Measurements from ENCODE around the gene DENND6A. TPM values are rescaled to one million over a fixed set of nuclear protein-coding genes. Genes with fewer than 3 reads are reported as not detected.

The DENND6A gene
- total and polyA plus RNA-seq, 2 of the 13 experiments (the other 11 are each of a cell fraction or from before 2014, with no cell fraction given) = 9.4 to 11.1 TPM

DNA sequence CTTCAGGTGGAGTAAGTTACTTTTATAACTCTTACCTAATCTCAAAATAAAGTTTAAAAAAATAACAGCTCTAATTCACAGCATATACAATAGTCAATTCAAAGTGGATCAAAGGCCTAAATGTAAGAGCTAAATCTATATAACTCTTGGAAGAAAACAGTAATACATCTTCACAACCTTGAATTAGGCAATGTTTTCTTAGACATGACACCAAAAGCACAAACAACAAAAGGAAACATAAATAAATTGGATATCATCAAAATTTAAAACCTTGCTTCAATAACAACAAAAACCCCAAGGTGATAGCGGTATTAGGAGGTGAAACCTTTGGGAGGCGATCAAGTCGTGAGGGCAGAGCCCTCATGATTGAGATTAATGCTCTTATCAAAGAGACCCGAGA is 12.8 kb downstream of the DENND6A start:
- BruUV-seq (replicated peaks) = no TSS peak
- POLR2A ChIA-PET = interaction anchor here (1.4 kb wide), 1 partner anchor 13 kb away, joined by 4 read pairs; the partner anchor contains the start of gene DENND6A
- no peak for TF ChIP-seq ZNF792 (CRISPR knock-in tag; IDR thresholded peaks at IDR 0.05)
- TF ChIP-seq DR1 (CRISPR knock-in tag; IDR thresholded peaks at IDR 0.05) = no peak
- TF ChIP-seq MTF2 (CRISPR knock-in tag; IDR thresholded peaks at IDR 0.05; ENCODE audit: borderline replicate concordance) = no peak
- TF ChIP-seq CEBPB (IDR thresholded peaks at IDR 0.05; ENCODE audit: borderline replicate concordance, low read depth, low read length) = peak; percentile 77
- no peak for TF ChIP-seq CCDC6 (CRISPR knock-in tag; IDR thresholded peaks at IDR 0.05)
- TF ChIP-seq, protein P1, sequence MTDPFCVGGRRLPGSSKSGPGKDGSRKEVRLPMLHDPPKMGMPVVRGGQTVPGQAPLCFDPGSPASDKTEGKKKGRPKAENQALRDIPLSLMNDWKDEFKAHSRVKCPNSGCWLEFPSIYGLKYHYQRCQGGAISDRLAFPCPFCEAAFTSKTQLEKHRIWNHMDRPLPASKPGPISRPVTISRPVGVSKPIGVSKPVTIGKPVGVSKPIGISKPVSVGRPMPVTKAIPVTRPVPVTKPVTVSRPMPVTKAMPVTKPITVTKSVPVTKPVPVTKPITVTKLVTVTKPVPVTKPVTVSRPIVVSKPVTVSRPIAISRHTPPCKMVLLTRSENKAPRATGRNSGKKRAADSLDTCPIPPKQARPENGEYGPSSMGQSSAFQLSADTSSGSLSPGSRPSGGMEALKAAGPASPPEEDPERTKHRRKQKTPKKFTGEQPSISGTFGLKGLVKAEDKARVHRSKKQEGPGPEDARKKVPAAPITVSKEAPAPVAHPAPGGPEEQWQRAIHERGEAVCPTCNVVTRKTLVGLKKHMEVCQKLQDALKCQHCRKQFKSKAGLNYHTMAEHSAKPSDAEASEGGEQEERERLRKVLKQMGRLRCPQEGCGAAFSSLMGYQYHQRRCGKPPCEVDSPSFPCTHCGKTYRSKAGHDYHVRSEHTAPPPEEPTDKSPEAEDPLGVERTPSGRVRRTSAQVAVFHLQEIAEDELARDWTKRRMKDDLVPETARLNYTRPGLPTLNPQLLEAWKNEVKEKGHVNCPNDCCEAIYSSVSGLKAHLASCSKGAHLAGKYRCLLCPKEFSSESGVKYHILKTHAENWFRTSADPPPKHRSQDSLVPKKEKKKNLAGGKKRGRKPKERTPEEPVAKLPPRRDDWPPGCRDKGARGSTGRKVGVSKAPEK (CRISPR knock-in tag; IDR thresholded peaks at IDR 0.05; ENCODE audit: borderline replicate concordance) = no peak

DNA sequence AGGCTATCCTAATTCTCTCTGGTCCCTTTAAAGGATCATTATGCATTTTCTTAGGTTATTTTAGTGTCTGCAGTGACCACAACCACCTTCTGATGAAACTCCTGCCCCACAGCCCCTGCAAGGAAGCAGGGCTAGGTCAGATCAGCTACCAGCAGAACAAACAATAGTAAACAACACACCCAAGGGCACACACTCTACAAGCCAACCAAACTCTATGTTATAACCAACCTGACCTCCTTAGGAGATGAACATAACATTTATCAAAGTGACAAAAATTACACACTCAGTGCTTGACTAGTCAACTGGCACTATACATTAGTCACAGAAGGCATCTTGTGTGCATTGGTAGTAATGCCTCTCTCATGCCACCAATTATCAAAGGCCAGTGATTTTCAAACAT is 17.3 kb downstream of the DENND6A start:
- Histone ChIP-seq H3K27ac (ENCODE audit: extremely low read length, insufficient read depth, low read length) (no peak overlapping the region), H3K79me2 (ENCODE audit: insufficient read depth, low read length) (peaks cover 7% of the 10 kb centered on the region), H3K9me3 (ENCODE audit: low read length) (no peaks in the 10 kb centered on the region), H3K4me2 (ENCODE audit: low read depth, low read length) (no peak overlapping the region), H3K4me3 (replicated peaks in 1 of 3; ENCODE audit: insufficient read depth in 1 of 3, low read depth in 2 of 3, low read length in 3 of 3) (no peak overlapping the region), H3K4me1 (ENCODE audit: insufficient read depth, low read length) (peaks cover 7% of the 10 kb centered on the region; the same call in 1 of the 2 replicates), H4K20me1 (ENCODE audit: insufficient read depth, low read length) (no peaks in the 10 kb centered on the region), H2AFZ (ENCODE audit: low read length) (no peak overlapping the region), H3K9ac (ENCODE audit: insufficient read depth, low read depth, low read length) (no peak overlapping the region), H3K36me3 (replicated peaks in 1 of 2; ENCODE audit: control insufficient read depth in 1 of 2, insufficient read depth in 2 of 2, low read length in 2 of 2) (peaks cover 2 to 5% of the 10 kb centered on the region in 2 experiments; a peak in 4 of 5 replicates), H3K27me3 (ENCODE audit: control insufficient read depth in 1 of 2, insufficient read depth in 2 of 2, low read length in 2 of 2) (no peaks in the 10 kb centered on the region)
- ChIA-PET CTCF (ENCODE audit: low intra/inter-chr PET ratio, low total read pairs) (no interaction called here), POLR2A (no interaction called here)
- BruUV-seq (replicated peaks) = no TSS peak
- no peak for FAIRE-seq
- intact Hi-C loops (cut with micrococcal nuclease; ENCODE audit: unreplicated experiment) = no loop called here
- no peak for DNase-seq (ENCODE audit: low spot score)
- in situ Hi-C loops (cut with HindIII; ENCODE audit: extremely low pct_ligation_motif_present, low pct_unique_long_range_greater_than_20kb) = no loop called here
- peak; percentile 31; the same call in 1 of the 3 replicates for ATAC-seq
- TF ChIP-seq ZNF333 (CRISPR knock-in tag; IDR thresholded peaks at IDR 0.05; ENCODE audit: borderline replicate concordance) (no peak), ZNF296 (CRISPR knock-in tag; conservative IDR thresholded peaks at IDR 0.05) (no peak), TEAD2 (CRISPR knock-in tag; IDR thresholded peaks at IDR 0.05) (no peak), FOXK1 (CRISPR knock-in tag; IDR thresholded peaks at IDR 0.05; ENCODE audit: borderline replicate concordance, low read depth) (no peak), ZFP36L1 (CRISPR knock-in tag; IDR thresholded peaks at IDR 0.05) (no peak), ZNF782 (CRISPR knock-in tag; IDR thresholded peaks at IDR 0.05; ENCODE audit: borderline replicate concordance) (no peak)
- TF ChIP-seq, protein P2, sequence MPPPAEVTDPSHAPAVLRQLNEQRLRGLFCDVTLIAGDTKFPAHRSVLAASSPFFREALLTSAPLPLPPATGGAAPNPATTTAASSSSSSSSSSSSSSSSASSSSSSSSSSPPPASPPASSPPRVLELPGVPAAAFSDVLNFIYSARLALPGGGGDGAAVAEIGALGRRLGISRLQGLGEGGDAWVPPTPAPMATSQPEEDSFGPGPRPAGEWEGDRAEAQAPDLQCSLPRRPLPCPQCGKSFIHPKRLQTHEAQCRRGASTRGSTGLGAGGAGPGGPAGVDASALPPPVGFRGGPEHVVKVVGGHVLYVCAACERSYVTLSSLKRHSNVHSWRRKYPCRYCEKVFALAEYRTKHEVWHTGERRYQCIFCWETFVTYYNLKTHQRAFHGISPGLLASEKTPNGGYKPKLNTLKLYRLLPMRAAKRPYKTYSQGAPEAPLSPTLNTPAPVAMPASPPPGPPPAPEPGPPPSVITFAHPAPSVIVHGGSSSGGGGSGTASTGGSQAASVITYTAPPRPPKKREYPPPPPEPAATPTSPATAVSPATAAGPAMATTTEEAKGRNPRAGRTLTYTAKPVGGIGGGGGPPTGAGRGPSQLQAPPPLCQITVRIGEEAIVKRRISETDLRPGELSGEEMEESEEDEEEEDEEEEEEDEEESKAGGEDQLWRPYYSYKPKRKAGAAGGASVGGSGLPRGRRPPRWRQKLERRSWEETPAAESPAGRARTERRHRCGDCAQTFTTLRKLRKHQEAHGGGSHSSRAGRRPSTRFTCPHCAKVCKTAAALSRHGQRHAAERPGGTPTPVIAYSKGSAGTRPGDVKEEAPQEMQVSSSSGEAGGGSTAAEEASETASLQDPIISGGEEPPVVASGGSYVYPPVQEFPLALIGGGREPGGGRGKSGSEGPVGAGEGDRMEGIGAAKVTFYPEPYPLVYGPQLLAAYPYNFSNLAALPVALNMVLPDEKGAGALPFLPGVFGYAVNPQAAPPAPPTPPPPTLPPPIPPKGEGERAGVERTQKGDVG (CRISPR knock-in tag; IDR thresholded peaks at IDR 0.05; ENCODE audit: borderline replicate concordance) = no peak

More for the DNA sequence above, 12.8 kb downstream of the DENND6A start:
- peaks cover 2 to 8% of the 10 kb centered on the region in 2 experiments; a peak in 3 of 5 replicates for H3K36me3 ChIP-seq (replicated peaks in 1 of 2; ENCODE audit: control insufficient read depth in 1 of 2, insufficient read depth in 2 of 2, low read length in 2 of 2)
- in situ Hi-C loops (cut with HindIII; ENCODE audit: extremely low pct_ligation_motif_present, low pct_unique_long_range_greater_than_20kb) (no loop called here), intact Hi-C loops (cut with micrococcal nuclease; ENCODE audit: unreplicated experiment) (no loop called here)
- H3K9ac ChIP-seq (ENCODE audit: insufficient read depth, low read depth, low read length) = no peak overlapping the region
- no peak overlapping the region for H3K4me2 ChIP-seq (ENCODE audit: low read depth, low read length)
- no peak overlapping the region for H3K4me3 ChIP-seq (replicated peaks in 1 of 3; ENCODE audit: insufficient read depth in 1 of 3, low read depth in 2 of 3, low read length in 3 of 3)
- no peaks in the 10 kb centered on the region for H3K9me3 ChIP-seq (ENCODE audit: low read length)
- peaks cover 7% of the 10 kb centered on the region; the same call in 1 of the 2 replicates for H3K4me1 ChIP-seq (ENCODE audit: insufficient read depth, low read length)
- DNase-seq (ENCODE audit: low spot score) (no peak), ATAC-seq (no peak), FAIRE-seq (no peak)
- H2AFZ ChIP-seq (ENCODE audit: low read length) = no peak overlapping the region
- H3K27me3 ChIP-seq (ENCODE audit: control insufficient read depth in 1 of 2, insufficient read depth in 2 of 2, low read length in 2 of 2) = no peaks in the 10 kb centered on the region
- H3K27ac ChIP-seq (ENCODE audit: extremely low read length, insufficient read depth, low read length) = no peak overlapping the region
- H3K79me2 ChIP-seq (ENCODE audit: insufficient read depth, low read length) = peaks cover 7% of the 10 kb centered on the region
- WGBS (ENCODE audit: low lambda C conversion rate) = 98% methylated on average over 4 of the region's 4 CpGs
- H4K20me1 ChIP-seq (ENCODE audit: insufficient read depth, low read length) = no peaks in the 10 kb centered on the region
- CTCF ChIA-PET (ENCODE audit: low intra/inter-chr PET ratio, low total read pairs) = no interaction called here
